GM19025 (cell line): ENCODE data around the gene EFL1.

Experiments
- ATAC-seq: cut with Tn5 transposase; IDR thresholded peaks from one replicate; pipeline ENCODE4 v1.9.1; 2021; ENCODE audit warnings: mild to moderate bottlenecking, low read depth, moderate library complexity; ENCODE audit not compliant: unreplicated experiment

Gene EFL1

GRCh38 chr15:82128401-82129148, 134.0 kb downstream of the EFL1 start:
- ATAC-seq: no peak

GRCh38 chr15:82127581-82127980, 135.0 kb downstream of the EFL1 start:
- ATAC-seq: no peak

DNA sequence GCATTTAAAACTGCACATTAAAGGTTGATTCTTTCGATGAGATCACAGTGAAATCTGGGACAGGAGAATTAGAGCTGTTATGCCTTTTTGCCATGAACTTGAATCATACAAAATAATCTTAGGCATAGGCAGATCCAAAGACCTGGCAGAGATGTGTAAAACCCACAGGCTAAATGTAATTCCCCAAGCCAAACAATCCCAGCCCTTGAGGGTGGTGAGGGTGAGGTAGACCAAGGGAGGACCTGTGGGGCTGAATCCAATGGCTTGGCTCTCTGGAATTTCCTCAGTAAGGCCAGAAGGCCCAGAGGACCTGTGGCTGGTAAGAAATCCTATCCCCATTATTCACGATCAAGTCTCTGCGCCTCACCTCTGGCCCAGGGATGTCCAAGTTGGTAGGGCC, 136.2 kb downstream of the EFL1 start:
- ATAC-seq: no peak

DNA sequence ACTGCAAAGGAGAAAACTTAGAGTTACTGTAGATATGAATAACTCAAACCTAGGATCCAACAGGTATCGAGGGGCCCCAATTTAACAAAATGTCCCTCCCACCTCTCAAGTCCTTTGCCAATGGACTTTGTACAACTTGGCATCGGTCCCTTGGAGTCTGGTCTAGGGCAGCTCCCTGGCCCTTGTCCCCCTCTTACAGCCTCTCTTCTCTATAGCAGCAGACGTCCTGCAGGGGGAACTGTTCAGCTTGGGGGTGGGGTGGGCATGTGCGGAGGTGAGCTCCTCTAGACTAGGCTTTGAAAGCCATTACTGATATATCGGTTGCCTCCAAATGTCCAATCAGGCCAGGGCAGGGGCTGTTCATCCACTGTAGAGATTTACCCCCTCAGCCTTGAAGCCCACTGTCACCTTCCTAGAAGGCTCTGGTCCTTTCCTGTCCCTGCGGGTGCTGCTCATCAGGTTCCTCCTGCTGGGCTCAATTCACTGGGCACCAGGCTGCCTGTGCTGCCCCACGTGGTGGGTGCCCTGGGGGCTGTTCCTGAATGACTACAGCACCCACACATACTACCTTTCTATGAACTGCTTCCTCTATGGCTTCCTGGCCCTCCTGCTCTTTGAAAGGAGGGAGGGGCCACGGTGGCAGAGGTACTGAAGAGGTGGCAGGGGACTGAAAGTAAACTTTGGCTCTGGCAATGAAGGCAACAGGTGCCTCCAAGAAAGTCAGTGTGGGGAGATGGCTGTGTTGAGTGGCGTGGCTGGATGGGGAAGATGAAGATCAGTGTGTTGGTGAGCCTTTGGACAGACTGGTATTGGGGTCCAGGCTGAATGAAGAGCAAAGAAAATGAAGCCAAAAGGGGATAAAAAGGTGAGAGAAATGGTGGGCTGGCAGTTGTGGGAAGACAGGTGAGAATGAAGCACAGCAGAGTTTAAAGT, 137.9 kb downstream of the EFL1 start:
- ATAC-seq: no peak

- no peak for ATAC-seq
Measured at GRCh38 chr15:82122746-82123400, 139.7 kb downstream of the EFL1 start.

- no peak for ATAC-seq
Measured at GRCh38 chr15:82118040-82118439, 144.5 kb downstream of the EFL1 start.

- ATAC-seq: no peak
Measured at GRCh38 chr15:82117296-82117695, 145.2 kb downstream of the EFL1 start.

DNA sequence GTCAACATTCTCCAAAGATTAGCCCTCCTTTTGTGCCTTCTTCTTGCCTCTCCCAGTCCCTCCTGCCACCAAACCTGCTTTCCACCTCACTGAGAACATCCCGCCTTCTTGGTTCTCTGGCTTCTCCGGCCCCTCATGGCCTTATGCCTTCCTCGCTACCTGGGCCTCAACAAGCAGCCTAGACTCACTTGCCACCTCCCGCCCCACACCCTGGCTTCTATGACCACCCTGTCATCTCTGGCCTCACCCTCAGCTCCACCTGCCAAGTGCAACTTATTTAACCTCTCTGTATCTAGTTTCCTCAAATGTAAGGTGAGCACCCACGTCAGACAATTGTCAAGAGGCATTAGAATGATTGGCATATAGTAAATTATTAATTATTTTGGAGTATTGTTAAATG, 147.9 kb downstream of the EFL1 start:
- ATAC-seq: no peak

DNA sequence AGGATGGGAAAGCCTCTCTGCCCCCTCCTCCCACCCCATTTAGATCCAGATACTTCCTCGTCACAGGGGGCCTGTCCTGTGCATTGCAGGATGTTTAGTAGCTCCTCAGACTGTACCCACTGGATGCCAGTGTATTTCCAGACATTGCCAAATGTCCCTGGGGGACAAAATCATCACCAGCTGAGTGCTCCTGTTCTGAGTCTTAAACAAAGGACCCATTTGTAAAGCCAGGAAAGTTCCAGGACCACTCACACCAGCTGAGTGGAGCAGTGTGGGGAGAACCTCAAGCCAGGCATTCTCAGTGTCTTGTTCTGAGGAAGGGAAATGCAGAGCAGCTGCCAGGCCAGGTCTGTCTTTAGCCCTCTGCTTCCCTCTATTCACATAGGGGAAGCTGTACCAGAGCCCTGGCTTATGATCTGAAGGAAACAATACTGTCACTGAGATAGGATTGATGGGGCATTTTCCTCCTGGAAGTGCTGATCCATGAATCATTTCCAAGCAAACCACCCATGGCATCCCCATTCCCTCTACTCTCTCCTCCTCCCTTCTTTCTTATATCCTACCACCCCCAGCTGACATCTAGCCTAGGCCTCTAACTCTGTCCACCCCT, 149.3 kb downstream of the EFL1 start:
- no peak for ATAC-seq

GRCh38 chr15:82111918-82112317, 150.6 kb downstream of the EFL1 start:
- ATAC-seq: no peak

DNA sequence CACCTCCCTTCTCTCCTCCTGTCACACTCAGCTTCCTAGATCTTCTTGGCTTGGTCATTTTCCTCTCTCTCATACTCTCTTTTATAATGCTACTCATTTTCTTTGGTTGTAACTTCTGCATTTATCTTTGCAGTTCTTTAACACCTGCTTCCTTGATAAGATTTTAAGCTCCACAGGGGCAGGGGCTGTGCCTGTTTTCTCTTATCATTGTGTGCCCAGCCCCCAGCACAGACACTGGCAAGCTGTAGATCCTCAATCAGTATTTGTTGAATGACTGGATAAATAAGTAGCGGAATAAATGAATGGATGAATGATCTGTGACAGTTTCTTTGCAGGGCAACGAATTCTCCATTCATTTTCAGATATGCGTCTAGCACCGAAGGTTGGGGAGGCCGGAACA, 152.4 kb downstream of the EFL1 start:
- no peak for ATAC-seq

DNA sequence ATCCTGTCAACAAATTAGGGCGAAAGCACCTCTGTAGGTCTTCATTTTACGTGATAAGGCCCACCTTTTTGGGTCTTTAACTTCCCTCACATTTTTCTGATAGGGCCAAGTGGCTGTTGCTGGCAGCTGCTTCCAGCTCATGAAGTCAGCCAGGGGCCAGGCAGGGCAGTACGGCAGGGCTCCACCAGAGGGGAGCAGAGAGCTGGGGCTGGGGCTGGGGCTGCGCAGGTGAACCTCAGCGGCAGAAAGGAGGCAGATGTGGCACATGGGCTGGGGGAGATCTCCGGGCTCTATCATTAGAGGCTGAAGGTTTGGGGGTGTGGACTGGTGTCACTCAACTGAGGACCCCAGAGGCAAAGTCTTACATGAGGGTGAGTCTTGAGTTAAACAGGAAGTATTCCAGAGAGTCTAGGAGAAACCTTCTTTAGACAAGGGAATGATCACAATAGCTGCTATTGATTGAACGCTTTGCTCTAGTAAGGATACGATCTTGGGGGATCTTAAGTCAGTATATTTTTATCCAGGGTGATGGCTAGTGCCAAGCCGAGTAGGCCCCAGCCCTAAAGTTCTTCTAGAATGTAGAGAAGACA, 153.9 kb downstream of the EFL1 start:
- ATAC-seq: peak; percentile 63

DNA sequence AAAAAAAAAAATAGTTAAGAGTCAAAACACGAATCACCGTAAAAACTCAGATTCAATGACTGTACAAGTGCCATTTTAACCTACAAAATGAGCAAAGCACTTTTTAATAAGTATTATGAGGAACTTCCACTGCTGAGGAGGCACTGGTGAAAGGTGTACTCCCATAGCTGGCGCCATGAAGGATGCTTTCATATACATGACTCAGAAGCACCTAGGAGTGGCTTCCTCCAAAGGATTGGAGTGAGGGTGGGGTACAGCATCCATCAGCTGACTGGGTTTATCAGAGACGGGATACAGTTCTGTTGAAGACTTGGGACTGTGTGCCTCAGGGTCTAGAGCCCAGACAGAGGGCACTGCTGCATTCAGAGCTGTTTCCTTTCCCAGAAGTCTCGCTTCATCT, 155.9 kb downstream of the EFL1 start:
- ATAC-seq: no peak

- no peak for ATAC-seq
Measured at GRCh38 chr15:82105451-82106215, 156.9 kb downstream of the EFL1 start.

DNA sequence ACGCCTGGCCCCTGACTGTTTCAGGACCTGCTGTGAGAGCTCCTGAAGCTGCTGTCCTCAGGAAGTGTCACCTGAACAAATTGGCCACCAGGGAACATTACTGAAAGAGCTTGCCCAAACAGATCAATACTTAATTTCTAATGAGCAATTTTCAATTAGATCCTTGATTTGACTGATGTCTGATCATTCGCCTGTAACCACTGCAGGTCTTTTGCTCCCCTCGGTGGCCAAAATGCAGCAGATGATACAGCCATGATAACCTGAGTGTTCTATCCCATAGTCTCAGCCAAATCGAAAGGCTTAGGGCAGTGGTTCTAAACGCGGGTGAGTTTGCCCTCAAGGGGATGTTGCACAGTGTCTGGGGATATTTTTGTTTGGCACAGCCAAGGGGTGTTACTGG, 159.1 kb downstream of the EFL1 start:
- ATAC-seq: no peak

DNA sequence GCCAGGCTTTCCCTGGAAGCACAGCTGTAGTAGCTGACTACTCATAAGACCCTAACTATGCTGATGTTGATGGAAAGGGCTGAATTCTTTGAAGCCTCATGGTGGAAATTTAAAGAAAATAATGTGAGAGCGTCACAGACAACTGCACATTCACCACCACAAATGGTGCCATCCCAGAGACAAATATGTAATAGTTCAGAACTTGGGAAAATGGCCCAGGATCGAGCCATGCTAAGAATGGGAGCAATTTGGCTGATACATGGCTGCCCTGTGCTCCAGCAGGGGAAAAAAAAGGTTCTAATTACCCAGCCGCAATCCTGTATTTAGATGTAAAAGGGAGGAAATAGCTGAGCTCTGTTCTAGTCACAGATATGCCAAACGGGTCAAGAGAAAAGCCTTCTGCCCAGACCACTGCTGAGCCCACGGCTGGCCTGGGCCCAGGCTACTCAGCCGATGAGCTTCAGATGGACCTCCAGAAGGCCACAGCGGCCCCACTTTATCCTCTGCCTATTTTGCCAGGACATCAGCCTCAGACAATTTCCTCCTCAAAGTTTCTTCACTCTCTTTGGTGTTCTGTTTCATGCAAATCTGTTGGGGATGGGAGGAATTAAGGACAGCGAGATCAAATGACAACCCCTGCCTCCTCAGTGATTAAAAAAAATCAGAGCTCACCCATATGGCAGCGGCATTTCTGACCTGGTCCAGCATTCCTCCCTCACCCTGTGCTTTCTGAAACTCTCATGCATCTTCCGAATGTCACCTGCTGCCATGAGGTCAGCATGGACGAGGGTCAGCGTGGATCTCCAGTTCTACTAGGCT, 162.2 kb downstream of the EFL1 start:
- ATAC-seq: no peak

- no peak for ATAC-seq
Measured at GRCh38 chr15:82098674-82099073, 163.9 kb downstream of the EFL1 start.

DNA sequence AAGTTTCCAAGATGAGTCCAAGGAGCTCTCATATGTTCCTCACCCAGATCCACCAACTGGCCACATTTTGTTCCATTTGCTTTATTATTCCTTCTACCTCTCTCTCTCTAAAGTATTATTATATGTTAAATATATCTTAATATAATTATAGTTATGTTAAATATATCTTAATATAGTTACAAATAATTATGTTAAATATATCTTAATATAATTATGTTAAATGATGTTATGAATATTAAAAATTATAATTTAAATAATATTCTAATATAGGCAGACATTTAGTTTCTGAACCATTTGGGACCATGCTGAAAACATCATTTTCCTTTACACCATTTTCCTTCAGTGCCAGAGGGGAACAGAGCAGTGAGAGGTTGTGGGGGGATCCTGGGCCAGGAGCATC, 166.7 kb downstream of the EFL1 start:
- no peak for ATAC-seq

GRCh38 chr15:82093774-82094211, 168.7 kb downstream of the EFL1 start:
- no peak for ATAC-seq
